ENCODE results near the gene DPY19L3. TPM values are rescaled to one million over a fixed set of nuclear protein-coding genes. Genes with fewer than 3 reads are reported as not detected.

DPY19L3 gene
- total RNA-seq, 1 donor from 2014 or later, result 29.8 TPM

DNA sequence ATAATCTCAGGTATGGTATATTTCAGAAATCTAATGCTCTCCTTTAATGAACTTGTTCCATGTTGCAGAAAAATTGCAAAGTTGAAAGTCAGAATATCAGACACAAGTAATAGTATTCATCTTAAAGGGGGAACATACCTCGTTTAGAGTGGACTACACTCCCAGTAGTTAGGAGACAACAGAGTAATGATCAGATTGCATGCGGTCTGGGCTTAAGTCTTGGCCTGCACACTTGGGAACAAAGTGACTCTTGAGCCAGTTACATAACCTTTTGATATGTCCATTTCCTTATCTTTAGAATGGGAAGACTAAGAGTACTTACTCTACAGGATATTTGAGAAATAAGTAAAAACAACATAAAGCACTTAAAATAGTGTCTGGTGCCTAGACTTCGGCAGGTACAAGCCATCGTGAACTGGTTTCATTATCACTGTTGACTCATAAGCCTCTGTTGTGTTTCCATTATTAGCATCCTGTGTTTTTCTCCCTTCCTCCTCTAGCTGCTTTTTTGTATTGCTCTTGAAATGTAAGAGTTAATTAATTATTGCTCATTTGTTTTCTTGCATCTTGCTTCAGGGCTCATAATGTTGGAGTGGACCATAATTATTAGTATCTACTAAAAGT lies 53.0 kb downstream of the DPY19L3 start:
- intact Hi-C loops (cut with micrococcal nuclease), result no loop called here
- TF ChIP-seq, protein P1, sequence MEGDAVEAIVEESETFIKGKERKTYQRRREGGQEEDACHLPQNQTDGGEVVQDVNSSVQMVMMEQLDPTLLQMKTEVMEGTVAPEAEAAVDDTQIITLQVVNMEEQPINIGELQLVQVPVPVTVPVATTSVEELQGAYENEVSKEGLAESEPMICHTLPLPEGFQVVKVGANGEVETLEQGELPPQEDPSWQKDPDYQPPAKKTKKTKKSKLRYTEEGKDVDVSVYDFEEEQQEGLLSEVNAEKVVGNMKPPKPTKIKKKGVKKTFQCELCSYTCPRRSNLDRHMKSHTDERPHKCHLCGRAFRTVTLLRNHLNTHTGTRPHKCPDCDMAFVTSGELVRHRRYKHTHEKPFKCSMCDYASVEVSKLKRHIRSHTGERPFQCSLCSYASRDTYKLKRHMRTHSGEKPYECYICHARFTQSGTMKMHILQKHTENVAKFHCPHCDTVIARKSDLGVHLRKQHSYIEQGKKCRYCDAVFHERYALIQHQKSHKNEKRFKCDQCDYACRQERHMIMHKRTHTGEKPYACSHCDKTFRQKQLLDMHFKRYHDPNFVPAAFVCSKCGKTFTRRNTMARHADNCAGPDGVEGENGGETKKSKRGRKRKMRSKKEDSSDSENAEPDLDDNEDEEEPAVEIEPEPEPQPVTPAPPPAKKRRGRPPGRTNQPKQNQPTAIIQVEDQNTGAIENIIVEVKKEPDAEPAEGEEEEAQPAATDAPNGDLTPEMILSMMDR (IDR thresholded peaks at IDR 0.05), result no peak
- Mint-ChIP-seq H3K4me3 (no peak overlapping the region), H3K27ac (no peak overlapping the region), H3K36me3 (ENCODE audit: low read depth) (peaks cover 28% of the 10 kb centered on the region), H3K4me1 (peaks cover 11% of the 10 kb centered on the region), H3K27me3 (no peaks in the 10 kb centered on the region), H3K9me3 (no peaks in the 10 kb centered on the region)
- no peak for ATAC-seq (ENCODE audit: low read depth)
- ChIA-PET CTCF (no interaction called here), POLR2A (no interaction called here)
- DNase-seq, result no peak

GRCh38 chr19:32459204-32459865 lies 53.8 kb downstream of the DPY19L3 start:
- ChIA-PET CTCF (no interaction called here), POLR2A (no interaction called here)
- DNase-seq, result no peak
- no peaks in the 10 kb centered on the region for H3K27me3 Mint-ChIP-seq
- H3K4me3 Mint-ChIP-seq, result no peak overlapping the region
- ATAC-seq (ENCODE audit: low read depth), result no peak
- H3K4me1 Mint-ChIP-seq, result peaks cover 11% of the 10 kb centered on the region
- H3K36me3 Mint-ChIP-seq (ENCODE audit: low read depth), result peaks cover 30% of the 10 kb centered on the region
- H3K27ac Mint-ChIP-seq, result no peak overlapping the region
- intact Hi-C loops (cut with micrococcal nuclease), result no loop called here
- TF ChIP-seq, protein P1 (IDR thresholded peaks at IDR 0.05), result no peak
- H3K9me3 Mint-ChIP-seq, result no peaks in the 10 kb centered on the region

- intact Hi-C loops (cut with micrococcal nuclease), result no loop called here
- no peak for ATAC-seq (ENCODE audit: low read depth)
These were observed 54.9 kb downstream of the DPY19L3 start for GRCh38 chr19:32460476-32460875.

DNA sequence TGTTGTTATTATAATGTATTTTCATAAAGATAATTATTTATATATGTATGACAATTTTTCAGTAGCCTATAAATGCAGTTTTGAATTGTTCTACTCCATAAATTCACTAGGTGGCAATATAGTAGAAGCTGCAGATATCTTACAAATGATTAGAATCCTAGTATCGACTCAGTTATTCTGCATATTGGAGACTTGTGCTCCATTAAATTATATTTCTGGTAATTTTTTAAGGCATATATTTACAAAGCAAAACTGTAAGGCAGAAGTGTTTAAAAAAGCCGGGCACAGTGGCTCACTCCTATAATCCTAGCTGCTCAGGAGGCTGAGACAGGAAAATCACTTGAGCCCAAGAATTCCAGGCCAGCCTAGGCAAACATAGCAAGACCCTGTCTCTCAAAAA lies 58.7 kb downstream of the DPY19L3 start:
- Mint-ChIP-seq H3K36me3 (ENCODE audit: low read depth) (peaks cover 8% of the 10 kb centered on the region), H3K4me1 (no peaks in the 10 kb centered on the region), H3K4me3 (no peak overlapping the region), H3K27me3 (no peaks in the 10 kb centered on the region), H3K27ac (no peak overlapping the region), H3K9me3 (no peaks in the 10 kb centered on the region)
- CTCF ChIA-PET, result no interaction called here
- DNase-seq (no peak), ATAC-seq (ENCODE audit: low read depth) (no peak)
- TF ChIP-seq, protein P1 (IDR thresholded peaks at IDR 0.05), result no peak
- POLR2A ChIA-PET, result no interaction called here
- intact Hi-C loops (cut with micrococcal nuclease), result no loop called here

More at GRCh38 chr19:32460476-32460875, 54.9 kb downstream of the DPY19L3 start:
- ChIA-PET POLR2A (no interaction called here), CTCF (no interaction called here)
- Mint-ChIP-seq H3K27ac (no peak overlapping the region), H3K4me1 (peaks cover 11% of the 10 kb centered on the region), H3K27me3 (no peaks in the 10 kb centered on the region), H3K9me3 (no peaks in the 10 kb centered on the region), H3K4me3 (no peak overlapping the region), H3K36me3 (ENCODE audit: low read depth) (peaks cover 30% of the 10 kb centered on the region)
- TF ChIP-seq, protein P1 (IDR thresholded peaks at IDR 0.05), result no peak
- DNase-seq, result no peak

DNA sequence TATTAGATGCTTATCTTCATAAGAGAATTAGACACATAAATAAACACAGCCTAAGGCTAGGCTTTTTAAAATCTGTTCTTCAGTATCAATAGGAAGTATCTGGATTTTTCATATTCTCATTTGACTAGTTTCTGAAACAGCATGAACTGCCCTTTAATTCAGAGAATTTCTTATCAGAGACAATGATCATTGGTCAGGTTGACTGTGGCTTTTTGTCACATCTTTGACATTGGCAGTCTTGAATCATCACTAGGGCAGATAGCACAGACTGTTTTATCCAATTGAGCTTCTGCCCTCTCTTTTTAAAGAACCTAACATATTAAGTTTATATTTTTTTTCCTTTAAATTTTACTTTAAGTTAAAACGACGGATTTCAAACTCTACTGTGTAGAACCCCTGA lies 59.6 kb downstream of the DPY19L3 start:
- Mint-ChIP-seq H3K27me3 (no peaks in the 10 kb centered on the region), H3K4me1 (no peaks in the 10 kb centered on the region), H3K9me3 (no peaks in the 10 kb centered on the region), H3K4me3 (no peak overlapping the region), H3K27ac (no peak overlapping the region), H3K36me3 (ENCODE audit: low read depth) (peaks cover 13% of the 10 kb centered on the region)
- ChIA-PET POLR2A (no interaction called here), CTCF (no interaction called here)
- TF ChIP-seq, protein P1 (IDR thresholded peaks at IDR 0.05), result no peak
- intact Hi-C loops (cut with micrococcal nuclease), result no loop called here
- DNase-seq (no peak), ATAC-seq (ENCODE audit: low read depth) (no peak)

Data from activated B cell treated with CpG ODN at 0.5 μM for 24 hours (primary cell).